ENCODE data around the gene FAF1. TPM values are rescaled to one million over a fixed set of nuclear protein-coding genes. Genes with fewer than 3 reads are reported as not detected.

Gene FAF1
- total RNA-seq, 2 experiments from 2014 or later = 43.5 to 44.0 TPM

- Histone ChIP-seq H3K4me1 (ENCODE audit: insufficient read depth, low read length) (no peaks in the 10 kb centered on the region), H3K4me3 (ENCODE audit: low read length) (no peak overlapping the region), H3K27me3 (ENCODE audit: control insufficient read depth in 1 of 2, insufficient read depth in 2 of 2, low read length in 2 of 2) (no peaks in the 10 kb centered on the region), H3K27ac (ENCODE audit: low read depth in 1 of 2, low read length in 2 of 2) (no peak overlapping the region), H3K9me3 (ENCODE audit: control insufficient read depth in 1 of 2, insufficient read depth in 1 of 2, low read length in 2 of 2) (no peaks in the 10 kb centered on the region), H3K36me3 (ENCODE audit: insufficient read depth, low read length) (peaks cover 6% of the 10 kb centered on the region)
- ATAC-seq (ENCODE audit: poor library complexity) (no peak), DNase-seq (no peak)
- TF ChIP-seq CTCF (IDR thresholded peaks at IDR 0.05) = no peak
- POLR2A ChIA-PET = no interaction called here
- Mint-ChIP-seq H3K4me1 (ENCODE audit: low read depth) (no peaks in the 10 kb centered on the region), H3K9me3 (no peaks in the 10 kb centered on the region), H3K27ac (no peak overlapping the region), H3K36me3 (ENCODE audit: low read depth) (peaks cover 66% of the 10 kb centered on the region), H3K4me3 (no peak overlapping the region), H3K27me3 (no peaks in the 10 kb centered on the region)
- intact Hi-C loops (cut with DNase I, micrococcal nuclease) = no loop called here
- CTCF ChIA-PET = no interaction called here
Measured at GRCh38 chr1:50593515-50593914, 366.6 kb downstream of the FAF1 start.

- H3K36me3 Mint-ChIP-seq (ENCODE audit: low read depth) = peaks cover 74% of the 10 kb centered on the region
- Histone ChIP-seq H3K36me3 (ENCODE audit: insufficient read depth, low read length) (peaks cover 9% of the 10 kb centered on the region), H3K27ac (ENCODE audit: low read depth in 1 of 2, low read length in 2 of 2) (no peak overlapping the region), H3K27me3 (ENCODE audit: control insufficient read depth in 1 of 2, insufficient read depth in 2 of 2, low read length in 2 of 2) (no peaks in the 10 kb centered on the region), H3K4me1 (ENCODE audit: insufficient read depth, low read length) (no peaks in the 10 kb centered on the region), H3K9me3 (ENCODE audit: control insufficient read depth in 1 of 2, insufficient read depth in 1 of 2, low read length in 2 of 2) (no peaks in the 10 kb centered on the region), H3K4me3 (ENCODE audit: low read length) (no peak overlapping the region)
- intact Hi-C loops (cut with DNase I, micrococcal nuclease) = no loop called here
- no peak overlapping the region for H3K4me3 Mint-ChIP-seq
- TF ChIP-seq CTCF (IDR thresholded peaks at IDR 0.05) = no peak
- H3K27me3 Mint-ChIP-seq = no peaks in the 10 kb centered on the region
- H3K27ac Mint-ChIP-seq = no peak overlapping the region
- ChIA-PET POLR2A (no interaction called here), CTCF (no interaction called here)
- H3K4me1 Mint-ChIP-seq (ENCODE audit: low read depth) = no peaks in the 10 kb centered on the region
- DNase-seq (no peak), ATAC-seq (ENCODE audit: poor library complexity) (no peak)
- no peaks in the 10 kb centered on the region for H3K9me3 Mint-ChIP-seq
Measured at GRCh38 chr1:50591598-50591997, 368.5 kb downstream of the FAF1 start.

GRCh38 chr1:50582346-50582745, 377.7 kb downstream of the FAF1 start:
- H3K36me3 ChIP-seq (ENCODE audit: insufficient read depth, low read length) = peaks cover 7% of the 10 kb centered on the region
- no peaks in the 10 kb centered on the region for H3K4me1 Mint-ChIP-seq (ENCODE audit: low read depth)
- ChIA-PET CTCF (no interaction called here), POLR2A (no interaction called here)
- no peak overlapping the region for H3K4me3 Mint-ChIP-seq
- intact Hi-C loops (cut with DNase I, micrococcal nuclease) = no loop called here
- peaks cover 63% of the 10 kb centered on the region for H3K36me3 Mint-ChIP-seq (ENCODE audit: low read depth)
- no peaks in the 10 kb centered on the region for H3K9me3 Mint-ChIP-seq
- H3K9me3 ChIP-seq (ENCODE audit: control insufficient read depth in 1 of 2, insufficient read depth in 1 of 2, low read length in 2 of 2) = no peaks in the 10 kb centered on the region
- TF ChIP-seq CTCF (IDR thresholded peaks at IDR 0.05) = no peak
- DNase-seq (no peak), ATAC-seq (ENCODE audit: poor library complexity) (no peak)
- no peaks in the 10 kb centered on the region for H3K27me3 ChIP-seq (ENCODE audit: control insufficient read depth in 1 of 2, insufficient read depth in 2 of 2, low read length in 2 of 2)
- H3K4me3 ChIP-seq (ENCODE audit: low read length) = no peak overlapping the region
- no peak overlapping the region for H3K27ac Mint-ChIP-seq
- no peaks in the 10 kb centered on the region for H3K27me3 Mint-ChIP-seq
- no peak overlapping the region for H3K27ac ChIP-seq (ENCODE audit: low read depth in 1 of 2, low read length in 2 of 2)
- H3K4me1 ChIP-seq (ENCODE audit: insufficient read depth, low read length) = no peaks in the 10 kb centered on the region
